Stimulated activated CD4-positive, alpha-beta T cell treated with anti-CD3 and anti-CD28 coated beads, Interleukin-1b, Interleukin-23, amount 100 ng/mL, for 1 hour (primary cell): Measurements from ENCODE around the gene MEGF11.
A peak's percentile ranks its signal among the peaks of the same experiment; 100 is the strongest.

Source experiments
- DNase-seq, 2 donors: peaks; one replicate each; pipeline ENCODE4 v3.0.0-alpha.2; 2020; ENCODE audit warnings: low read depth in 2 of 2

Gene MEGF11

DNA sequence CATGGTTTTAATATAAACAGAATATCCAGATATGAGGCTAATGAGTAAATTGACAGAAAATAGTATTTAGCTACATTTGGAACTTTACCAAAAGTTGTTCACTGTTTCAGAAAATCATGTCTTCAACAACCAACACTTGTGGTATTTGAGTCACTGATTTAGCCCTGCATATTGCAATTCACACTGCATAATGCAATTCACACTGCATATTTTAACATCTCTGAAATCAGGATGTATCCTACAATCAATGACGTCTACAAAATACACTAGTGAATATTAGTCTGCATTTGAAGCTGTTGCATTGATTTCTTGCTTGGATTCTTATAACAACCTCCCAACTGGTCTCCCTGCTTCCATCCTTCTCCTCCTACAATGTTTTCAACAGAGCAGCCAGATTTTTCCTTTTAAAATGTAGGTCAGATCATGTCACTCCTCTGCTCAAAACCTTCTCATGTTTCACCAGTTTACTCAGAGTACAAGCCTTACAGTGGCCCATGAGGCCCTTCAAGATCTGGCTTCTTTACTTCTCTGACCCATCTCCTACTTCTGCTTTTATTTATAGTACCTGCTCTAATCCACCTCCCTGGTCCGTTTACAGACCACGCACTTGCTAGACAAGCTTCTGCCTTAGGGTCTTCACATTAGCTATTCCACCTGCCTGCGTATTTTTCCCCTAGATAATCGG, 395.7 kb downstream of the MEGF11 start:
- no peak for DNase-seq

DNA sequence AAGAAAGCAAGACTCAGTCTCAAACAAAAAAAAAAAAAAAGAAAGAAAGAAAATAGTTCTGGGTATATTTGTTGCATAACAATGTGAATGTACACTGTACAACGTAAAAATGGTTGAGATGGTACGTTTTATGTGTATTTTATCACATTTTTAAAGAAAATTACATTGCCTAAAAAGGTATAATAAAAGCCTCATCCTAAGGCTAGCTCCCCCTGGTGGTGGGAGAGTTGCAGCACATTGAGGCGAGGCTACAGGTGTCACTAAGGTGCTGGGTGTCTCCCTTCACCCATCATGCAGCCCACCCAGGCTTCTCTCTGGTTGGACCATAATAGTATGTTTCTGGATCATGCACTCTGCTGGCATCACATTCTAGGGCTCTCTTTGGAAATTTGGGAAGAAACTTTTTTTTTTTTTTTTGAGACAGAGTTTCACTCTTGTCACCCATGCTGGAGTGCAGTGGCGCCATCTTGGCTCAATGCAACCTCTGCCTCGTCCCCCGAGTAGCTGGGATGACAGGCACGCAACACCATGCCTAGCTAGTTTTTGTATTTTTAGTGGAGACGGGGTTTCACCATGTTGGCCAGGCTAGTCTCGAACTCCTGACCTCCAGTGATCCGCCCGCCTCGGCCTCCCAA, 396.6 kb downstream of the MEGF11 start:
- DNase-seq = peak; percentile 63 to 66

DNA sequence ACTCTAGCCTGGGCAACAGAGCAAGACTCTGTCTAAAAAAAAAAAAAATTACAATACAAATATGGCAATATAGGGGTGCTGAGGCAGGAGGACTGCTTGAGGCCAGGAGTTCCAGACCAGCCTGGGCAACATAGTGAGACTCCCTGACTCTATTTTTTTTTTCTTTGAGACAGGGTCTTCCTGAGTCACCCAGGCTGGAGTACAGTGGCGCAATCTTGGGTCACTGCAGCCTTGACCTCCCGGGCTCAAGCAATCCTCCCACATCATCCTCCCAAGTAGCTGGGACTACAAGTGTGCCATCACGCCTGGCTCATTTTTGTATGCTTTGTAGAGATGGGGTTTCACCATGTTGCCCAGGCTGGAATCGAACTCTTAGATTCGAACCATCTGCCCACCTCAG, 401.6 kb downstream of the MEGF11 start:
- DNase-seq = no peak

DNA sequence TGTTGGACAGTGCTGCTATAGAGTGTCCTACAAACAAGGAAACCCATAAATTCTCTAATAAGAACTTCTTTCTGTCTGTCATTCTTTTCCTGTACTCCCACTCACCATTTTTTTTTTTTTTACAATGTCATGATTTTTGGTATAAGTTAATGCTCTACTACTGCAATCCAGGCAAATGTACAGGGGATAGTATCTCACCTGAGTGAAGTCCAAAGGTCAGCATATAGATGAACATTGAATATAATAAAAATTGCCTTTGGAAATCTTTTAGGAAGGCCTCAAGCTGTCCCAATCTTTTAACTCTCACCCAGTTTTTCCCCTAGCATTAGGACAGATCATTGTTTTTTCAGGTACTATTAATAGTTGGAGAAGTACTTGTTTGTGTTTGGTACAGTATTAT, 405.6 kb downstream of the MEGF11 start:
- no peak for DNase-seq

DNA sequence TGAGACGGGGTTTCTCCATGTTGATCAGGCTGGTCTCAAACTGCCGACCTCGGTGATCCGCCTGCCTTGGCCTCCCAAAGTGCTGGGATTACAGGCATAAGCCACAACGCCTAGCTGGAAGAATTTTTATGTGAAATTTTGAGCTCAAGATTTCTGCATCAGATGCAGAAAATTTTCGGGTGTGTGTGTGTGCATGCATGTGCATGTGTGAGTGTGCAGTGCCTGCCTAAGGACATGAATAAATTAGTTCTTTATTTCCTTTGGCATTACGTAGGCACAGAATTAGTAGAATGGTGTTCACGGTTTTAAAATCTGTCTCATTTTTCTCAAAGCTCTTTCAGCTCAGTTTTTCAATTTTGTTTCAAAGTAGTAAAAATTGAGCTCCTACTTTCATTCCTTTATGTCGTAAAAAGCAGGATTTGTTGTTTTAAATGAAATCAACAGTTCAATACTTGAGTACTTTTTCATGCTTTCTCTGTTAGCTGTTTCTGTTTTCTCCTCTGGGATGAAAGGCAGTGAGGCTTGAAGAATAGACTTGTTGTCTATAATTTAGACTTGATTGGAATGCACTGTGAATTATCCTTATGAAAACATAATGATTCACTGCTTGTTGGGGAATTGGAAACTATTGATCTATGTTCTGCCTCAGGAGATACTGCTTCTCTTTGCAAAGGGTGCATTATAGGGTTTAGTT, 407.6 kb downstream of the MEGF11 start:
- no peak for DNase-seq
